B cell (primary cell): Measurements from ENCODE around the gene ADCY10. TPM values are rescaled to one million over a fixed set of nuclear protein-coding genes. Genes with fewer than 3 reads are reported as not detected.

ENCODE experiments used
- ATAC-seq: fragments of 200-7000 bp; cut with Tn5 transposase; one replicate; pipeline ENCODE4 v1.10.0; 2021; ENCODE audit warnings: low read depth, mild to moderate bottlenecking, moderate number of reproducible peaks, moderate library complexity
- CTCF ChIA-PET: fragments of 350-600 bp; sonication (Branson Sonifier 250); formaldehyde crosslinking; loops from one replicate; lab custom pipeline; 2021; ENCODE audit warnings: antibody characterized with exemption, inconsistent platforms; lab: Charles Lee
- POLR2A ChIA-PET: fragments of 350-600 bp; sonication (Branson Sonifier 250); formaldehyde crosslinking; loops from one replicate; lab custom pipeline; 2021; ENCODE audit warnings: antibody characterized with exemption; lab: Charles Lee
- DNase-seq: peaks from one replicate; pipeline ENCODE4 v3.0.0; 2013
- H2AFZ ChIP-seq: 2 replicates; pipeline ENCODE4 v1.6.1; 2012; ENCODE audit warnings: mild to moderate bottlenecking, low read depth, low read length; ENCODE audit not compliant: insufficient read depth, poor library complexity, severe bottlenecking
- H3K27ac ChIP-seq, 2 donors: 1 replicate in 1 of 2; 2 replicates in 1 of 2; pipeline ENCODE4 v1.5.1; 2012 to 2013; ENCODE audit warnings: low read length in 2 of 2, mild to moderate bottlenecking in 2 of 2, moderate library complexity in 1 of 2
- H3K27me3 ChIP-seq, 4 experiments: fragments of 200-600 bp in 1 of 4; sonication (generic) in 1 of 4; replicated peaks in 1 of 4; 1 replicate in 2 of 4; 2 replicates in 2 of 4; pipeline versions ENCODE4 v1.6.1 to v1.7.0; 2013 to 2016; ENCODE audit warnings: low read length in 3 of 4, mild to moderate bottlenecking in 2 of 4, mixed read lengths in 1 of 4, moderate library complexity in 1 of 4; ENCODE audit not compliant: insufficient read depth in 4 of 4, control insufficient read depth in 3 of 4; ENCODE audit errors: control extremely low read depth in 1 of 4
- H3K36me3 ChIP-seq, 2 experiments: replicated peaks in 1 of 2; 1 replicate in 1 of 2; 2 replicates in 1 of 2; pipeline versions ENCODE4 v1.6.1 to v1.7.1; 2013; ENCODE audit warnings: low read length in 1 of 2; ENCODE audit not compliant: insufficient read depth in 2 of 2, control insufficient read depth in 1 of 2; ENCODE audit errors: control extremely low read depth in 1 of 2, extremely low read depth in 1 of 2
- H3K4me1 ChIP-seq, 2 donors: fragments of 200-600 bp in 1 of 2; sonication (generic) in 1 of 2; 1 replicate in 1 of 2; 2 replicates in 1 of 2; pipeline versions ENCODE4 v1.5.1 to v1.6.1; 2013 to 2017; ENCODE audit warnings: low read length in 2 of 2; ENCODE audit not compliant: control insufficient read depth in 2 of 2, insufficient read depth in 2 of 2
- H3K4me2 ChIP-seq: replicated peaks from 2 replicates; pipeline ENCODE3; 2012; ENCODE audit warnings: mild to moderate bottlenecking, low read depth, low read length; ENCODE audit not compliant: poor library complexity, severe bottlenecking
- H3K4me3 ChIP-seq, 5 experiments: fragments of 200-600 bp in 1 of 5; sonication (generic) in 1 of 5; 1 replicate in 3 of 5; 2 replicates in 2 of 5; pipeline versions ENCODE4 v1.5.1 to v1.7.0; 2011 to 2016; ENCODE audit warnings: low read length in 4 of 5, mild to moderate bottlenecking in 4 of 5, low read depth in 2 of 5, control low read depth in 1 of 5, moderate library complexity in 1 of 5; ENCODE audit not compliant: insufficient read depth in 1 of 5; ENCODE audit errors: control extremely low read depth in 1 of 5, extremely low read depth in 1 of 5
- H3K79me2 ChIP-seq: fragments of 200-600 bp; sonication (generic); one replicate; pipeline ENCODE4 v1.6.0; 2016; ENCODE audit warnings: low read length; ENCODE audit not compliant: control insufficient read depth, insufficient read depth
- H3K9ac ChIP-seq: fragments of 200-600 bp; sonication (generic); 2 replicates; pipeline ENCODE4 v1.6.1; 2017; ENCODE audit warnings: mild to moderate bottlenecking, low read length, moderate library complexity
- H3K9me3 ChIP-seq, 3 donors: one replicate each; pipeline versions ENCODE4 v1.6.1 to v1.7.1; 2013; ENCODE audit warnings: low read length in 2 of 3; ENCODE audit not compliant: control insufficient read depth in 2 of 3, insufficient read depth in 1 of 3; ENCODE audit errors: control extremely low read depth in 1 of 3
- H4K20me1 ChIP-seq: 2 replicates; pipeline ENCODE4 v1.6.0; 2012; ENCODE audit warnings: mild to moderate bottlenecking, low read length; ENCODE audit not compliant: insufficient read depth, control insufficient read depth, poor library complexity, severe bottlenecking
- H3K27ac Mint-ChIP-seq: one replicate; pipeline ENCODE4 v1.8.0; 2021; ENCODE audit warnings: mixed read lengths
- H3K27me3 Mint-ChIP-seq: one replicate; pipeline ENCODE4 v1.8.0; 2021; ENCODE audit warnings: mixed read lengths
- H3K4me1 Mint-ChIP-seq: one replicate; pipeline ENCODE4 v1.8.0; 2021; ENCODE audit warnings: mixed read lengths
- H3K4me3 Mint-ChIP-seq: one replicate; pipeline ENCODE4 v1.8.0; 2021; ENCODE audit warnings: mixed read lengths
- H3K9me3 Mint-ChIP-seq: one replicate; pipeline ENCODE4 v1.8.0; 2022; ENCODE audit warnings: mixed read lengths; ENCODE audit not compliant: insufficient read depth
- CTCF ChIP-seq: fragments of 200-600 bp; IDR thresholded peaks from one replicate; pipeline ENCODE4 v1.8.0; 2022; ENCODE audit warnings: antibody characterized with exemption, mild to moderate bottlenecking
- EZH2 ChIP-seq: IDR thresholded peaks from 2 replicates; pipeline ENCODE4 v1.6.1; 2012; ENCODE audit warnings: borderline replicate concordance, low read depth, mild to moderate bottlenecking, moderate library complexity, low read length; ENCODE audit not compliant: insufficient read depth, poor library complexity, severe bottlenecking
- WGBS: methylation state at CpG from one replicate; pipeline ENCODE4 v1.1.5; 2013; ENCODE audit warnings: missing lambda C conversion rate; ENCODE audit not compliant: insufficient coverage; 5-methylcytosine and 5-hydroxymethylcytosine counted together
- intact Hi-C: fragments of 100-400 bp; cut with micrococcal nuclease; formaldehyde crosslinking; loops from one replicate; pipeline ENCODE4 v1.10.0; 2022
- polyA plus RNA-seq: library from polyadenylated mRNA; depleted of rRNA; stranded (reverse); fragments of >200 nt; gene quantifications from 2 replicates; pipeline ENCODE4 v1.2.3, GENCODE V29; 2012
- total RNA-seq, 2 donors: library from RNA; stranded (reverse); fragments of 120-200 nt in 1 of 2; gene quantifications; 1 replicate in 1 of 2; 2 replicates in 1 of 2; pipeline versions ENCODE4 v1.2.3 to v1.2.4, GENCODE V29; 2013 to 2022

The ADCY10 gene
- total and polyA plus RNA-seq, 2 donors (not counting 1 experiment from before 2014, with no cell fraction given), result 0.15 TPM; not detected in 1

GRCh38 chr1:167821969-167822685 lies 91.8 kb downstream of the ADCY10 start:
- CTCF ChIA-PET, result no interaction called here

More at GRCh38 chr1:167821969-167822685, 91.8 kb downstream of the ADCY10 start:
- Mint-ChIP-seq H3K4me1 (peaks cover 5% of the 10 kb centered on the region), H3K27ac (no peak overlapping the region), H3K9me3 (no peaks in the 10 kb centered on the region), H3K4me3 (no peak overlapping the region), H3K27me3 (peaks cover 24% of the 10 kb centered on the region)
- no peak overlapping the region for H3K9ac ChIP-seq
- no peaks in the 10 kb centered on the region for H3K36me3 ChIP-seq
- H3K9me3 ChIP-seq, result no peaks in the 10 kb centered on the region
- no peak overlapping the region for H3K4me3 ChIP-seq
- H3K79me2 ChIP-seq, result no peaks in the 10 kb centered on the region
- POLR2A ChIA-PET, result interaction anchor here (1.0 kb wide), 1 partner anchor 108 kb away, joined by 3 read pairs; no protein-coding TSS in a partner anchor
- no peak overlapping the region for H2AFZ ChIP-seq
- no peak overlapping the region for H3K4me2 ChIP-seq
- H3K27ac ChIP-seq, result no peak overlapping the region
- TF ChIP-seq EZH2 (no peak), CTCF (no peak)
- H3K27me3 ChIP-seq, result peaks cover 0 to 9% (median 0%) of the 10 kb centered on the region in 4 experiments
- no peaks in the 10 kb centered on the region for H4K20me1 ChIP-seq
- H3K4me1 ChIP-seq, result peaks cover 6% of the 10 kb centered on the region in 2 donors
- DNase-seq (no peak), ATAC-seq (no peak)
- intact Hi-C loops, result no loop called here
- 87% methylated on average over 1 of the region's 4 CpGs for WGBS
